HG03196 (cell line): ENCODE results near the gene SNX11.

Experiments
- ATAC-seq: cut with Tn5 transposase; IDR thresholded peaks from one replicate; pipeline ENCODE4 v1.9.1; 2021; ENCODE audit not compliant: unreplicated experiment

SNX11 gene

DNA sequence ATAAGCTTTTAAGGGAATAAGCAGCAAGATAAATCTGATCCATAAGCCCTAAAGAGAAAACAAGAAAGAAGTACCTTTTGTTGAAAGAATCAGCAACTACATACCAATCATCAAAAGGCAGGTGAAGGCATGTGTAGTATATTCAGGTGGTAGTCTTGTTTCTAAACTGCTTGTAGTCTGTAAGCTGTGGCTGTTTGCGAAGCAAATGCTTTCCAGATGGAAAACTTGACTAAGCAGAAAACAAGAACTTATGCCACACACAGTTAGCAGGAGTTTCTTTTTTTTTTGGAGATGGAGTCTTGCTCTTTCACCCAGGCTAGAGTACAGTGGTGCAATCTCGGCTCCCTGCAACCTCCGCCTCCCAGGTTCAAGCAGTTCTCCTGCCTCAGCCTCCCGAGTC is 12.0 kb upstream of the SNX11 start:
- no peak for ATAC-seq

GRCh38 chr17:48100160-48100559 is 7.4 kb upstream of the SNX11 start:
- ATAC-seq = no peak

GRCh38 chr17:48100591-48101011 is 7.0 kb upstream of the SNX11 start:
- peak; percentile 3 for ATAC-seq

DNA sequence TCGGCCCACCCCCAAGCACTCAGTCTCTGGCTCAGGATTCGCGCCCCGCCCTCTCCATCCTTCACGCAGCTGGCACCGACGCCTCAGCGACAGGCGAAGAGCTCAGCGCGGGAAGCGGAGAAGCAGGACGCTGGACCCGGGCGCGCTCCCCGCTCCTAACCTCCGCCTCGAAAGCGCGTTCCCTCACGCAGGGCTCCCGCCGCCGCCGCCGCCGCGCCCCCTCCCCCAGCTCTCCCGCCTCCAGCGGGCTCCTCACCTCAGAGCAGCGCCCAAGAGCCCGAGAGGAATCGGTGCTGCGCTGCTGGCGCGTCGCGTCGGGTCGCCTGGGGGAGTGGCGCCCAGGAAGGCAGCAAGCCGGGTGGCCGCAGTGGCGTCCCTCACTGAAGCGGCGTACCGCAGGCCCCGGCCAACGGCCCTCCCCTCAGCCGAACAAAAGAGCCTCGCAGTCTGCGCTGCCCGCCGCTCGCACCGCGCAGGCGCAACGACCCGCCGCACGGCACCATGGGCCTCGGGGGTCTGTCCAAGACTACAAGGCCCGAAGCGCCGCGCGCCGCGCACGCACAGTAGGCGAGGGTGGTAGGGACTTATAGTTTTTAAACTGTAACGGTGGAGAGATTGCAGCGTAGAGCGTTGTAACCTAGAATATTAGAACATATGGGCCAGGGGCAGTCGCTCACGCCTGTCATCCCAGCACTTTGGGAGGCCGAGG is 6.4 kb upstream of the SNX11 start, which contains the start of gene CBX1:
CBX1 (minus strand) TSS at position 467 of the 709 bp plus-strand sequence. CDS start 24,474 bp downstream, outside the sequence.
- peak; percentile 87 for ATAC-seq

GRCh38 chr17:48102043-48102750 is 5.4 kb upstream of the SNX11 start:
- no peak for ATAC-seq

DNA sequence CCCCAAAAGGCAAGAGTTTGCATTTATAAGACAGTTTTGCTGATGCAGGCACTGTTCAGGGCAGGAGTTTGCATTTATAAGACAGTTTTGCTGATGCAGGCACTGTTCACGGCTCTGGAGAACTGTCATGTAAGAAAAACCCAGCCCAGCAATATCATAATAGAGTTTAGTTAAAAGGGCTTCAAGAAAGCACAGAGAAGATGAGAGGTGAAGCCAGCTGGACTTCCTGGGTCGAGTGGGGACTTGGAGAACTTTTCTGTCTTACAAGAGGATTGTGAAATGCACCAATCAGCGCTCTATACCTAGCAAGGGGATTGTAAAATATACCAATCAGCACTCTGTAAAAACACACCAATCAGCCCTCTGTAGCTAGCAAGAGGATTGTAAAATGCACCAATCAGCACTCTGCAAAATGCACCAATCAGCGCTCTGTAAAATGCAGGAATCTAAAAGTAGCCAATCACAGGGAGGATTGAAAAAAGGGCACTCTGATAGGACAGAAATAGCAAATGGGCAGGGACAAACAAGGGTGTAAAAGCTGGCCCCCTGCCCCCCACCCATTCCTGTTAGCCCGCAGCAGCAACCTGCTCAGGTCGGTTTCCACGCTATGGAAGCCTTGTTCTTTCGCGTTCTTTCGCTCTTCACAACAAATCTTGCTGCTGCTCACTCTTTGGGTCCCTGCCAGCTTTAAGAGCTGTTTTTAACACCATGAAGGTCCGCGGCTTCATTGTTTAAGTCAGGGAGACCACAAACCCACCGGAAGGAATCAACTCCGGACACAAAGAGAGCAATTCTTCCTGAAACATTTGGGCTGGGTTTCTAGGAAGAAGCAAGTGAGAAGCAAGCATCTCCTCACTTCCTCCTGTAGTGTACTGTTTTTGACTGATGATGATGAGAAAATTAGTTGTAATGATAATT is 4.5 kb upstream of the SNX11 start:
- ATAC-seq = no peak

- ATAC-seq = no peak
Observed at GRCh38 chr17:48104440-48104839, 3.1 kb upstream of the SNX11 start.

GRCh38 chr17:48106802-48107136 is 797 bp upstream of the SNX11 start:
- no peak for ATAC-seq

- no peak for ATAC-seq
Observed at GRCh38 chr17:48110761-48111160, 3.2 kb downstream of the SNX11 start.

DNA sequence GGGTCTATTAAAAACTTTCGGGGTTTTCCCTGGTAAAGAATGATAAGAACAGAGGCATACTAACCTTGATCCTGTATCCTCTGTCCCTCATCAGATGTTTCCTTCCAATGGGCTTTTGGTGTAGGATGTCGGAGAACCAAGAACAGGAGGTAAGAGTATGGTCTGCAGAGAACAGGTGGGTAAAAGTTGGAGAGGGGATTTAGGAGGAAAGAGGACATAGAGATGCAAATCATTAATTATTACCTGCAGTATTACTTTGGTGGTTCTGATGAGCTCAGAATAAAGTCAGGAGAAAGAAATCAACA is 4.3 kb downstream of the SNX11 start:
- ATAC-seq = no peak

DNA sequence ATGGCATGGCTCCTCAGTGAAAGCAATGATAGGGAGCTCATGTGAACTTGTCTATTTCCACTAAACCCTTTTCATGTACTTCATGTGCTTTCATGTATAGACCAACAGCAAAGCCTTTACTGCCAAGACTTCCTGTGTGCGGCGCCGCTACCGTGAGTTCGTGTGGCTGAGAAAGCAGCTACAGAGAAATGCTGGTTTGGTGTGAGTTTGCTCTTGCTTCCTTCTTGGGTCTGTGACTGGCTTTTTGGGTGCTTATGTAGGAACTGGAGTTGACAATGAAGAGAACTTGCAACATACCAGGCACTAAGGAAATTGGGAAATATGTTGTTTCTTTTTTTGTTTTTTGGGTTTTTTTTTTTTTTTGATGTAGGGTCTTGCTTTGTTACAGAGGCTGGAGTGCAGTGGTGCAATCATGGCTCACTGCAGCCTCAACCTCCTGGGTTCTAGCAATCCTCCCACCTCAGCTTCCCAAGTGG is 5.7 kb downstream of the SNX11 start:
- peak; percentile 38 for ATAC-seq

DNA sequence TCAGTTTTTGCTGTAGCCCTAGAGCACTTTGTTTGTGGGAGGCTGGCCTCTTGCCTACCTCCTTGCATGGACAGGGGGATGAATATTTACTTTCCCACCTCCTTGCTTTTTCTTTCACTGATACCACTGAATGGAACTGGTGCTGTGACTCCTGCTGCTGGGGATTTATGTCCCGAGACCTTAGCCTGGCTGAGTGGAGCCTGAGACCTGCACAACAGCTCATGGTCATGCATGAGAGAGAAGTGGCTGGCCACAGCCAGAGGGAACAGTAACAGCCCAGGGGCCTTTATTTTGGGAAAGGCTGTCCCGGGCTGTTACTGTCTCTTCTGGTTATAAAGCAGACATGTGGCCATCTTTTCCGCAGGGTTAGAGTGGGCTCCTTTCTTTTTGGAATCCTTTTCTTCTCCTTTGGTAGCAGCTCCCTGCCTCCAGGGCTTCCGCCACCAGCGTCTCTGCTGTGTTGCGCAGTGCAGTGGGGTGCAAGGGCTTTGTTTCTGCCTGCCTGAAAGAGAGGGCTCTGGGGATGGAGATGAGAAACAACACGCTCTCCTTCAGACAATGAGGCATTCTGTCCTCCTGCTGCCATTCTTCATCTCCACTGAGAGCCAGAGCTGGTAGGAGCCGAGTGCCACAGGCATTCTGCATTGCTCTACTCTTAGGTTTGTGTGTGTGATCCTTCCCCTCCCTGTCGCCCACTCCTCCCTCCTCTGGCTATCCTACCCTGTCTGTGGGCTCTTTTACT is 14.5 kb downstream of the SNX11 start:
- ATAC-seq = no peak

- no peak for ATAC-seq
Observed at GRCh38 chr17:48122665-48123045, 15.1 kb downstream of the SNX11 start.

DNA sequence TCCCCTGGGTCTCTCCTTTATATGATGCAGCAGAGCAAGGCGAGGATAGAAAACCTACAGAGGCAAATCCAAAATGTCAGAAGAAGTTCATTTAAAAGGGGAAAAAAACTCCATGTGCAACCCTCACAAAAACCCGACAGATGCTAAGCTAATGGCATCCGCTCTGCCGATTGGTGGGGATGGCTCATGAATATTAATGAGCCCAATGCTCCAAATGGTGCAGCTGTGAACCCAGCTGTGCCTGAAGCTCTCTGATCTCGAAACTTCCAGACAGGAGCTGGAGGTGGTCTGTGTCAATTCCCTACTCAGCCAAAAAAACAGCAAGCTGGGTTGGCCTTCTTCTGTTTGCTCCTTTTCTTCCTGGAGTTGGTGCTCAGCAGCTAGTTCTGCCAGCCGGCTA is 15.5 kb downstream of the SNX11 start:
- ATAC-seq = no peak

DNA sequence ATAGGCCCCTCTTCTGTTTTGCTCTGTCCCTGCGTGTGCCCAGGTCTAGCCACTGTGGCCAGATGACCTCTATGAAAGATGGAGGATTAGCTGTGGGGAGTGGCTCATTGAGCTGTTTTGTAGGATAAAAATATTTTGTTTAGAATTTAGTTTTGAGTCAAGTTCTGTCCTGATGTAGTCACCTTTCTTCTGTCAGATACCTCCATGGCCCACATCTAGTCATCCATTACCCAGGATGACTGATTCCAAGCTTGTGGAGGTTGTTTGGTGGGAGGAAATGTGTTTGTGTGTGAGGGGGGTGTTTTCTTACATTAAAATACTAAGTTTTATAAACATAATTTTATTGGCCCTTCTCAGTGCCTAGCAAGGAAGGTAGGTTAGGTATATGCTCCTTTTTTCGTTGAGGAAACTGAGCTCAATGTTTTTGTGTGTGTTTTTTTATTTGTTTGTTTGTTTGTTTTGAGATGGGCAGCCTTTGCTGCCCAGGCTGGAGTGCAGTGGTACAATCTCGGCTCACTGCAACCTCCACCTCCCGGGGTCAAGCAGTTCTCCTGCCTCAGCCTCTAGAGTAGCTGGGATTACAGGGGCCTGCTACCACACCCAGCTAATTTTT is 16.3 kb downstream of the SNX11 start:
- no peak for ATAC-seq

- ATAC-seq = no peak
Observed at GRCh38 chr17:48125829-48126531, 18.4 kb downstream of the SNX11 start.

DNA sequence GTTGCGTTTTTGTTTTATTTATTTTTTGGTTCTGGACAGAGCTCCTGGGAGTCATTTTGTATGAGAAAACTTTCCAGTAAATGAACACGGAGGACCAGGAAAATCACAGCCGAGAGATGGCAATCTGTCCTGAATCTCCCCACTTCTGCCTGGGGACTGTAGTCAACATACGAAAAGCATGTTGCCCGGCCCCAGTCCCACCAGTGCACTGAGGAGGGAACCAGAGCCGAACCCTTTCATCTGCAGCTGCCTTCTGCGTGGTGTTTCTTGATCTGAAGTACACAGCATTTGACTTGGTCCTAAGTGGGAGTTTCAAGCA is 18.9 kb downstream of the SNX11 start:
- no peak for ATAC-seq

DNA sequence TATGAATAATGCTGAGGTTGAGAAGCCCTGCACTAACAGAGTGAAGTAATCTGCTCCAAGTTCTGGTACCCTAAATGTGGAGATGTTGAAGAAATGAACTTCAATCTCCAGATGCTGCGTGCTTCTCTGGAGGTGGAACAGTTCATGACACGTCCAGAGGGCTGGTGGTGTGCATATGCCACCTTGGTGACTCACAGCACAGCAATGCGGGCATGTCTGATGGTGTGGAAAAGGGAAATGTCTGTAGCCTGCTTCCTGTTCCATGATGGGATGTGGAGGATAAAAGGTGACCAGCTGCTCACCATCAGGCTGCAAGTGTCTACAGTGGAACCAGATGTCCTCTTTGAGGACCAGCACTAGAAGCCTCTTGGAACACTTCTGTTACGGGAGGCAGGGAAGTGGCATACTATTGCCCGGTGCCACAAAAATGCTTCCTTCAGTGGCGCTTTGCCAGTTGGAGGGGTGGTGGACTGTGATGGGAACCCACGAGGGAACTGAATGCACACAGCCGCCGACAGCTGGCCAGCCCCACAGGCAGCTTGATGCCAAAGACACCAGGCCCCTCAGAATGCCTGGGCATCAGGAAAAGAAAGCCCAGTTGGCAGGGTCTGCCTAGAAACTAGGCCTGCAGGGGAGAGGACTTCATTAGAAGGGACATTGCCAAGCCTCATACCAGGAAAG is 19.9 kb downstream of the SNX11 start:
- no peak for ATAC-seq

DNA sequence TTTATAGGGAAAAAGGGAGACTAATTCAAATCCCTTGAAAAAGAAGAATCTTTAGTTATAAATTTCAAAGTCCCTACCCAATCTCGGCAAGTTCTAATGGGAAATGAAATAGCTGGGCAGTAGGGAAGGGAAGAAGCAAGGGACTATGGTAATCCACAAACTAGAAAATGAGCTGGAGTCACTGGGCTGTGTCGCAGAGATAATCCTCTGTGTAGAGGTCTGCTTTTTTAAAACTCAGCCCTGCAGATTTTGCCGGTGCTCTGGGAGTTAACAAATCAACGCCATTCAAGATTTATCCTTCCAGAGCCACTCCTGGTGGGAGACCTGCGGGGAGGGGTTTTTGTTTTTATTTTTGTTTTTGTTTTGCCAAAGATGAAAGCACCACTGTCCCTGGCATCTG is 20.8 kb downstream of the SNX11 start:
- no peak for ATAC-seq

DNA sequence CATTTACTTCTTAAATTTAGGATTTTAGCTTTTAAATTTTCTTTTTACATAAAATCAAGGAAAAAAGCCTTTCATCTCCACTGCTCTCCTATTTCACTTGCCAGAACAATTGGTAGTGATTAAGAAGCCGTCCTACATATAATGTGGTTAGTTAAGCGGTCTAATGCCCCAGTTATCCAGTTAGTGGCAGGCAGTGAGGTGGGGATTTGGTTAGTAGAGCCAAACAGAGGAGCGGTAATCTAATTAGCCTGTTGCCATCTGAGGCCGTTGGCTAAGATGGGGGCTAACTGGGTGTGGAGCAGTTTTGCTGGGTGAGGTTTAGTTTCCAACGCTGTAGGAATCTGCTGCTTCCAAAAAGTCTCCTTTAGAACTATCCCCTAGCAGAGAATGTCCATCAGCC is 22.4 kb downstream of the SNX11 start:
- no peak for ATAC-seq
